ENCODE data around the gene SIGLEC14. TPM values are rescaled to one million over a fixed set of nuclear protein-coding genes. Genes with fewer than 3 reads are reported as not detected.
"Not testable (repeated sequence)": the region's sequence is repeated elsewhere in the genome, so short reads cannot be mapped to it uniquely, and the experiment has no call there.

The SIGLEC14 gene
- total RNA-seq, 4 donors from 2014 or later = 0.83 to 2.2 (median 0.98) TPM; not detected in 1

- in situ Hi-C loops (cut with MboI; ENCODE audit: low sequenced_read_pairs in 4 of 4) = no loop called here
- H3K4me1 ChIP-seq = no peaks in the 10 kb centered on the region
- intact Hi-C loops (cut with DNase I; ENCODE audit: low total_unique reads) = no loop called here
- TF ChIP-seq POLR2A (IDR thresholded peaks at IDR 0.05) (no peak), CTCF (IDR thresholded peaks at IDR 0.05 in 4 of 5, conservative IDR thresholded peaks at IDR 0.05 in 1 of 5) (no peak)
- no peak overlapping the region for H3K4me3 ChIP-seq
- no peaks in the 10 kb centered on the region for H3K9me3 ChIP-seq
- H3K36me3 ChIP-seq = no peaks in the 10 kb centered on the region
- no peak for ATAC-seq
- no peak overlapping the region for H3K27ac ChIP-seq
- no peaks in the 10 kb centered on the region for H3K27me3 ChIP-seq
- DNase-seq = no peak
Observed at GRCh38 chr19:51637362-51637978, 9.2 kb downstream of the SIGLEC14 start.

DNA sequence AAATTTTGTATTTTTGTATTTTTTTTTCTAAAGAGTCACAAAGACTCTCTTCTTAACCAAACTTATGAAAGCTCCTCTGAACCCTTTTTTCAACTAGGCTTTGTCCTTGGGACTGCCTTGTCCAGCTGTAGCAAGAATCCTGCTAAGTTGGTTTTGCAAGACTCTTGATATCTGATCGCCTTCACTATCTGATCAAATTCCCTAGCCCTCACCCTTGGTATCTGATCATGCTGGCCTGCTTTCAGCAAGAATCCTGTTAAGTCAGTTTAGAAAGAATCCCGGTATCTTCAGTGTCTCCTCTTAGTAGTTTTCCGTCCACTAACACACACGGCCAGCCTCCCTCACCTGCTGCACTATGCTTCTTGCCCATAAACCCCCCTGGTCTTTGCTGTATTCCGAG is 14.5 kb downstream of the SIGLEC14 start:
- in situ Hi-C loops (cut with MboI; ENCODE audit: low sequenced_read_pairs in 4 of 4) (no loop called here), intact Hi-C loops (cut with DNase I; ENCODE audit: low total_unique reads) (no loop called here)
- H3K36me3 ChIP-seq = no peaks in the 10 kb centered on the region
- H3K27ac ChIP-seq = no peak overlapping the region
- no peaks in the 10 kb centered on the region for H3K27me3 ChIP-seq
- no peaks in the 10 kb centered on the region for H3K9me3 ChIP-seq
- H3K4me3 ChIP-seq = no peak overlapping the region
- ATAC-seq = no peak
- H3K4me1 ChIP-seq = no peaks in the 10 kb centered on the region
- DNase-seq = no peak
- no peak for TF ChIP-seq CTCF (IDR thresholded peaks at IDR 0.05 in 4 of 5, conservative IDR thresholded peaks at IDR 0.05 in 1 of 5)
- TF ChIP-seq POLR2A (IDR thresholded peaks at IDR 0.05) = no peak

DNA sequence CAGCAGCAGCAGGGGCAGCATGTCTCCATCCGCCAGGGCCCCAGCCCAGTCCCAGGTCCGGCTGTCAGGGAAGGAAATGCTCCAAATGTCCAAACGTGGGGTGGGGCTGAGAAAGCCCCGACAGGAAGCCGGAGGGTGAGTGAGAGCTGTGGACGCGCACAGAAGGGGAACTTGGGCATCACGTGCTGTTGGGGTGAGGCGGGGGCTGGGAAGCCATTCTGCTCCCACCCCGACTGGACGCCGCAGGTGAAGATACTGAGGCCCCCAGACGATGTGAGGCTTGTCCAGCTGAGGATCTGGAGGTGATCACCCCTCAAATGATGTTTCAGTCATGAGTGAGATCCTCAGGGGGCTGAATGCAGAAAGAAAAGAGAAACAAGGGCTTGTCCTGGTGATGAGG is 16.3 kb downstream of the SIGLEC14 start, which contains the start of gene SIGLEC5:
SIGLEC5 (minus strand) TSS at position 87 of the 400 bp plus-strand sequence; CDS start at position 21, 66 bp downstream.
- intact Hi-C loops (cut with DNase I; ENCODE audit: low total_unique reads); H3K4me1 ChIP-seq; ATAC-seq; H3K27ac ChIP-seq; in situ Hi-C loops (cut with MboI; ENCODE audit: low sequenced_read_pairs in 4 of 4); H3K4me3 ChIP-seq; H3K27me3 ChIP-seq; DNase-seq; H3K9me3 ChIP-seq; H3K36me3 ChIP-seq: not testable (repeated sequence)

DNA sequence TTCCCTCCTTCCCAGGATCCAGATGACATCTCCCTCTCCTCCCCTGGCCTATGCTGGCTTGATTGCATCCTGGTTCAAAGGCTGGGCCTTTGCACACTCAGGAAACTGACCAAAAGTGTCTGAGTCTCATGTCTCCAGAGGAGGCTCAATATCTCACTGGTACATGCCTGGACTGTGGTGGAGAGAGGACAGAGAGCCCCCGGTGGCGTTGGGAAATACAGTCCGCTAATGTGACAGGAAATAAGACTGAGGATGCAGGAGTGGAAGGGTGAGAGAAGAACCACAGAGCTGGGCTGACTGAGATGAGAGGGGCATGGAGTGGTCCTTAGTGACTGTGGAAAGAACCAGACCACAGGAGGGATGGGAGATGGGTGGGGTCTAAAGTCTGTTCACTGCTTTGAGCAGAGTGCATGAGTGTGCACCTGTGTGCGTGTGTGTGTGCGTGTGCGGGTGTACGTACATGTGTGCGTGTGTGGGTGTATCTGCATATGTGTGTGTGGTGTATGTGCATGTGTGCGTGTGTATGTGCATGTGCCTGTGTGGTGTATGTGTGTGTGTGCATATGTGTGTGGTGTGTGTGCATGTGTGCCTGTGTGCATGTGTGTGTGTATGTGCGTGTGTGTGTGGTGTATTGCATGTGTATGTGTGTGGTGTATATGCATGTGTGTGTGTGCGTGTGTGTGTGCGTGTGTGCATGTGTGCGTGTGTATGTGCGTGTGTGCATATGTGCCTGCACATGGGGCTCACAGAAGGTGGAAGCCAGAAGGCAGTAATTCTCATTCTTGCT is 18.3 kb downstream of the SIGLEC14 start:
- Histone ChIP-seq H3K4me3 (no peak overlapping the region), H3K27me3 (no peaks in the 10 kb centered on the region), H3K9me3 (no peaks in the 10 kb centered on the region), H3K4me1 (no peaks in the 10 kb centered on the region), H3K36me3 (no peaks in the 10 kb centered on the region), H3K27ac (no peak overlapping the region)
- ATAC-seq (no peak), DNase-seq (no peak)
- intact Hi-C loops (cut with DNase I; ENCODE audit: low total_unique reads) (no loop called here), in situ Hi-C loops (cut with MboI; ENCODE audit: low sequenced_read_pairs in 4 of 4) (no loop called here)
- no peak for TF ChIP-seq CTCF (IDR thresholded peaks at IDR 0.05 in 4 of 5, conservative IDR thresholded peaks at IDR 0.05 in 1 of 5)
- TF ChIP-seq POLR2A (IDR thresholded peaks at IDR 0.05) = no peak

- H3K4me1 ChIP-seq = no peaks in the 10 kb centered on the region
- ATAC-seq (no peak), DNase-seq (no peak)
- no peaks in the 10 kb centered on the region for H3K36me3 ChIP-seq
- H3K9me3 ChIP-seq = no peaks in the 10 kb centered on the region
- in situ Hi-C loops (cut with MboI; ENCODE audit: low sequenced_read_pairs in 4 of 4) = no loop called here
- H3K4me3 ChIP-seq = no peak overlapping the region
- no peak overlapping the region for H3K27ac ChIP-seq
- intact Hi-C loops (cut with DNase I; ENCODE audit: low total_unique reads) = no loop called here
- TF ChIP-seq CTCF (IDR thresholded peaks at IDR 0.05 in 4 of 5, conservative IDR thresholded peaks at IDR 0.05 in 1 of 5) (no peak), POLR2A (IDR thresholded peaks at IDR 0.05) (no peak)
- no peaks in the 10 kb centered on the region for H3K27me3 ChIP-seq
Observed at GRCh38 chr19:51627491-51628138, 19.0 kb downstream of the SIGLEC14 start.
